SK-N-MC (cell line): ENCODE measurements around the gene KCNC4.

ENCODE experiments used
- EZH2 ChIP-seq: fragments of 200-600 bp; sonication (generic); IDR thresholded peaks from one replicate; pipeline ENCODE4 v1.6.1; 2017; ENCODE audit warnings: antibody characterized with exemption
- POLR2AphosphoS5 ChIP-seq: IDR thresholded peaks from 2 replicates; pipeline ENCODE4 v1.6.1; 2012; ENCODE audit warnings: mild to moderate bottlenecking, low read depth, low read length, borderline replicate concordance

DNA sequence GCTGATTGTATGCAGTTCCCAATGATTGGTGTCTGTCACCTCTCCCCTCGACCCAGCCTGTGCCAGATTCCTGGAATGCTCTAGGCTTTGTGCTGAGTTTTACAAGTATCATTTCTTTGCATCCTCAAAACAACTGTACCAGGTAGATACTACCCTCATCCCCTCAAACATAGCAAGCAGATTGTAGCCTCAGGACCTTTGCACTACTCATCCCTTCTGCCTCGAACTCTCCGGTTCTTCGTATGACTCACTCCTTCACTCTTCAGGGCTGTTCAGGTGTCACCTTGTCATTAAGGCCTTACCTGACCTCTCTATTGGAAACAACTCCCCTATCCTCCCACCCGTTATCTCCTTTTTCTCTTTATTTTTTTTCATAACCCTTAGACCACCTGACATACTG, 8.0 kb downstream of the KCNC4 start:
- TF ChIP-seq POLR2AphosphoS5, result no peak
- TF ChIP-seq EZH2, result no peak
